HG03521 (cell line): ENCODE measurements around the gene DSN1.
A peak's percentile ranks its signal among the peaks of the same experiment; 100 is the strongest.
"Not testable (repeated sequence)": the region's sequence is repeated elsewhere in the genome, so short reads cannot be mapped to it uniquely, and the experiment has no call there.

Experiments used
- ATAC-seq: cut with Tn5 transposase; IDR thresholded peaks from one replicate; pipeline ENCODE4 v1.9.1; 2021; ENCODE audit warnings: mild to moderate bottlenecking, moderate library complexity; ENCODE audit not compliant: unreplicated experiment

The DSN1 gene

GRCh38 chr20:36773597-36774390 is at the start of gene DSN1:
Gene DSN1 (minus strand): TSS chr20:36773763. CDS start chr20:36771458, 2,305 bp downstream.
- ATAC-seq, result peak; percentile 80

- ATAC-seq, result no peak
These were observed 49.6 kb upstream of the DSN1 start for GRCh38 chr20:36823121-36823520.

GRCh38 chr20:36821964-36822437 is 48.4 kb upstream of the DSN1 start:
- ATAC-seq, result no peak

- ATAC-seq, result no peak
These were observed 47.4 kb upstream of the DSN1 start for GRCh38 chr20:36820928-36821327.

- no peak for ATAC-seq
These were observed 46.5 kb upstream of the DSN1 start for GRCh38 chr20:36820073-36820472.

GRCh38 chr20:36819659-36820058 is 46.1 kb upstream of the DSN1 start:
- no peak for ATAC-seq

GRCh38 chr20:36818861-36819260 is 45.3 kb upstream of the DSN1 start:
- ATAC-seq, result no peak

GRCh38 chr20:36818185-36818584 is 44.6 kb upstream of the DSN1 start:
- ATAC-seq, result no peak

GRCh38 chr20:36817496-36817895 is 43.9 kb upstream of the DSN1 start:
- ATAC-seq, result no peak

- no peak for ATAC-seq
These were observed 42.0 kb upstream of the DSN1 start for GRCh38 chr20:36815454-36816091.

- no peak for ATAC-seq
These were observed 39.3 kb upstream of the DSN1 start for GRCh38 chr20:36812594-36813463.

- ATAC-seq, result no peak
These were observed 35.0 kb upstream of the DSN1 start for GRCh38 chr20:36808317-36809257.

GRCh38 chr20:36806049-36806448 is 32.5 kb upstream of the DSN1 start:
- no peak for ATAC-seq

- no peak for ATAC-seq
These were observed 31.8 kb upstream of the DSN1 start for GRCh38 chr20:36805396-36805795.

GRCh38 chr20:36804425-36804824 is 30.9 kb upstream of the DSN1 start:
- no peak for ATAC-seq

GRCh38 chr20:36802326-36803222 is 29.0 kb upstream of the DSN1 start:
- ATAC-seq, result no peak

GRCh38 chr20:36800410-36800809 is 26.8 kb upstream of the DSN1 start:
- no peak for ATAC-seq

- ATAC-seq, result not testable (repeated sequence)
These were observed 25.8 kb upstream of the DSN1 start for GRCh38 chr20:36799313-36799712.

- no peak for ATAC-seq
These were observed 23.3 kb upstream of the DSN1 start for GRCh38 chr20:36796875-36797274.
